RPMI7951 (cell line): ENCODE measurements around the gene MYO16. TPM values are rescaled to one million over a fixed set of nuclear protein-coding genes. Genes with fewer than 3 reads are reported as not detected.
"Not testable (repeated sequence)": the region's sequence is repeated elsewhere in the genome, so short reads cannot be mapped to it uniquely, and the experiment has no call there.

ENCODE experiments used
- DNase-seq: peaks from one replicate; pipeline ENCODE4 v3.0.0-alpha.2; 2012; ENCODE audit warnings: low read depth
- total RNA-seq: library from RNA; depleted of rRNA; stranded (reverse); fragments of >200 nt; shearing (Covaris generic); gene quantifications from 2 replicates; pipeline ENCODE4 v1.2.3, GENCODE V29; 2014

Gene MYO16
- total RNA-seq, 1 experiment from 2014 or later = not detected

- DNase-seq = no peak
Measured at GRCh38 chr13:108980237-108980636, 350.8 kb downstream of the MYO16 start.

- DNase-seq = no peak
Measured at GRCh38 chr13:108981407-108981806, 352.0 kb downstream of the MYO16 start.

- DNase-seq = no peak
Measured at GRCh38 chr13:108983273-108983672, 353.9 kb downstream of the MYO16 start.

GRCh38 chr13:108984251-108984920 lies 355.0 kb downstream of the MYO16 start:
- DNase-seq = no peak

GRCh38 chr13:108985166-108985565 lies 355.8 kb downstream of the MYO16 start:
- DNase-seq = no peak

- DNase-seq = peak; percentile 27
Measured at GRCh38 chr13:108987517-108987916, 358.1 kb downstream of the MYO16 start.

GRCh38 chr13:108987944-108988343 lies 358.5 kb downstream of the MYO16 start:
- DNase-seq = no peak

GRCh38 chr13:108991416-108991815 lies 362.0 kb downstream of the MYO16 start:
- not testable (repeated sequence) for DNase-seq

- DNase-seq = no peak
Measured at GRCh38 chr13:108993346-108993745, 363.9 kb downstream of the MYO16 start.

GRCh38 chr13:108996430-108996829 lies 367.0 kb downstream of the MYO16 start:
- DNase-seq = no peak

- DNase-seq = no peak
Measured at GRCh38 chr13:109000207-109000606, 370.8 kb downstream of the MYO16 start.

GRCh38 chr13:109002934-109003333 lies 373.5 kb downstream of the MYO16 start:
- no peak for DNase-seq

GRCh38 chr13:109007946-109008345 lies 378.5 kb downstream of the MYO16 start:
- no peak for DNase-seq

- DNase-seq = no peak
Measured at GRCh38 chr13:109009756-109010155, 380.3 kb downstream of the MYO16 start.

GRCh38 chr13:109010912-109011311 lies 381.5 kb downstream of the MYO16 start:
- DNase-seq = no peak

- DNase-seq = no peak
Measured at GRCh38 chr13:109012115-109012514, 382.7 kb downstream of the MYO16 start.

- DNase-seq = no peak
Measured at GRCh38 chr13:109021558-109021957, 392.1 kb downstream of the MYO16 start.

GRCh38 chr13:109024611-109025010 lies 395.2 kb downstream of the MYO16 start:
- DNase-seq = no peak

GRCh38 chr13:109026266-109026665 lies 396.9 kb downstream of the MYO16 start:
- DNase-seq = no peak

GRCh38 chr13:109028624-109029023 lies 399.2 kb downstream of the MYO16 start:
- DNase-seq = no peak

- no peak for DNase-seq
Measured at GRCh38 chr13:109033090-109033489, 403.7 kb downstream of the MYO16 start.

GRCh38 chr13:109036078-109036780 lies 406.8 kb downstream of the MYO16 start:
- DNase-seq = no peak

- no peak for DNase-seq
Measured at GRCh38 chr13:109043636-109044035, 414.2 kb downstream of the MYO16 start.
